Peyer's patch (tissue), 4 donors: Measurements from ENCODE around the gene HOXA5.

Source experiments
- CTCF ChIP-seq, 6 experiments: fragments of 450-650 bp in 4 of 6; fragments of 200-600 bp in 2 of 6; sonication (generic) in 1 of 6; IDR thresholded peaks; one replicate each; pipeline ENCODE4 v1.5.1; 2017 to 2019; ENCODE audit warnings: antibody characterized with exemption in 6 of 6, mild to moderate bottlenecking in 3 of 6, moderate library complexity in 1 of 6
- POLR2A ChIP-seq, 2 donors: fragments of 450-650 bp; IDR thresholded peaks; one replicate each; pipeline ENCODE4 v1.5.1; 2017; ENCODE audit warnings: antibody characterized with exemption in 2 of 2, mild to moderate bottlenecking in 2 of 2, moderate library complexity in 2 of 2

GRCh38 chr7:27175626-27176523, 32.4 kb upstream of the HOXA5 start:
- TF ChIP-seq POLR2A (IDR thresholded peaks at IDR 0.05), result no peak
- TF ChIP-seq CTCF (IDR thresholded peaks at IDR 0.05), result no peak
